ENCODE results near the gene STAM. TPM values are rescaled to one million over a fixed set of nuclear protein-coding genes. Genes with fewer than 3 reads are reported as not detected.

STAM gene
- total and polyA plus RNA-seq, 9 of the 15 experiments (the other 6 are each of a cell fraction or from before 2014, with no cell fraction given), result 13.8 to 33.5 (median 26.4) TPM

GRCh38 chr10:17643755-17644484 lies at the start of gene STAM (continued):
- 0 out of 2 replicates have a peak, but pooled peaks have one; percentile 11 for TF ChIP-seq DEAF1 (CRISPR knock-in tag; IDR thresholded peaks at IDR 0.05)
- no peak for TF ChIP-seq THAP7 (CRISPR knock-in tag; IDR thresholded peaks at IDR 0.05)
- TF ChIP-seq ZHX1 (conservative IDR thresholded peaks at IDR 0.05; ENCODE audit: low read length), result no peak
- no peak for TF ChIP-seq ZNF274 (IDR thresholded peaks at IDR 0.05; ENCODE audit: borderline replicate concordance, low read depth, low read length)
- no peak for TF ChIP-seq ZNF384 (IDR thresholded peaks at IDR 0.05; ENCODE audit: low read depth, low read length)
- TF ChIP-seq CBX3 (IDR thresholded peaks at IDR 0.05; ENCODE audit: borderline replicate concordance in 1 of 2, low read length in 2 of 2), result peak in 1 of 2 experiments; percentile 39; a peak in 1 of 3 replicates
- TF ChIP-seq ZBTB5 (IDR thresholded peaks at IDR 0.05), result peak; percentile 42; the same call in 1 of the 2 replicates
- TF ChIP-seq KAT2B (IDR thresholded peaks at IDR 0.05; ENCODE audit: low read depth, low read length), result no peak
- TF ChIP-seq ZNF395 (CRISPR knock-in tag; IDR thresholded peaks at IDR 0.05), result no peak; the same call in 1 of the 2 replicates
- no peak; the same call in 1 of the 2 replicates for TF ChIP-seq GTF2F1 (IDR thresholded peaks at IDR 0.05; ENCODE audit: low read depth, low read length)
- no peak for TF ChIP-seq SRSF3 (IDR thresholded peaks at IDR 0.05; ENCODE audit: insufficient read depth, low read length)
- no peak for TF ChIP-seq HEY1 (CRISPR knock-in tag; IDR thresholded peaks at IDR 0.05; ENCODE audit: borderline replicate concordance)
- no peak for TF ChIP-seq KHSRP (IDR thresholded peaks at IDR 0.05)
- TF ChIP-seq SRSF9 (IDR thresholded peaks at IDR 0.05; ENCODE audit: borderline replicate concordance, low read depth, low read length), result no peak
- no peak for TF ChIP-seq MEIS2 (IDR thresholded peaks at IDR 0.05; ENCODE audit: partially characterized antibody)
- TF ChIP-seq CBX8 (IDR thresholded peaks at IDR 0.05; ENCODE audit: borderline replicate concordance, extremely low read depth, low read depth, low read length, poor library complexity, severe bottlenecking), result no peak
- no peak for TF ChIP-seq ZNF778 (CRISPR knock-in tag; IDR thresholded peaks at IDR 0.05)
- no peak for TF ChIP-seq ZFP30 (CRISPR knock-in tag; IDR thresholded peaks at IDR 0.05; ENCODE audit: borderline replicate concordance)
